Effector memory CD4-positive, alpha-beta T cell (primary cell): ENCODE measurements around the gene UTP4.
A peak's percentile ranks its signal among the peaks of the same experiment; 100 is the strongest.
"Not testable (repeated sequence)": the region's sequence is repeated elsewhere in the genome, so short reads cannot be mapped to it uniquely, and the experiment has no call there.

Experiments used
- DNase-seq, 3 donors: peaks; one replicate each; pipeline ENCODE4 v3.0.0-alpha.2; 2020
- H3K27ac ChIP-seq: 2 replicates; pipeline ENCODE4 v1.7.0; 2013; ENCODE audit warnings: mild to moderate bottlenecking, low read length, moderate library complexity; ENCODE audit not compliant: insufficient read depth, poor library complexity, severe bottlenecking
- H3K27me3 ChIP-seq: replicated peaks from 2 replicates; pipeline ENCODE4 v1.7.0; 2013; ENCODE audit warnings: mild to moderate bottlenecking, low read length; ENCODE audit not compliant: insufficient read depth, control insufficient read depth, poor library complexity, severe bottlenecking
- H3K36me3 ChIP-seq: 2 replicates; pipeline ENCODE4 v1.7.0; 2013; ENCODE audit warnings: mild to moderate bottlenecking, low read length, moderate library complexity; ENCODE audit not compliant: control insufficient read depth, insufficient read depth
- H3K4me1 ChIP-seq: 2 replicates; pipeline ENCODE4 v1.7.0; 2013; ENCODE audit warnings: low read length, mild to moderate bottlenecking; ENCODE audit not compliant: control insufficient read depth, insufficient read depth, poor library complexity, severe bottlenecking
- H3K4me3 ChIP-seq: 2 replicates; pipeline ENCODE4 v1.7.0; 2013; ENCODE audit warnings: low read length, low read depth, mild to moderate bottlenecking; ENCODE audit not compliant: insufficient read depth, poor library complexity, severe bottlenecking
- H3K9me3 ChIP-seq: 2 replicates; pipeline ENCODE4 v1.7.0; 2013; ENCODE audit warnings: mild to moderate bottlenecking, low read length, moderate library complexity; ENCODE audit not compliant: control insufficient read depth

The UTP4 gene

DNA sequence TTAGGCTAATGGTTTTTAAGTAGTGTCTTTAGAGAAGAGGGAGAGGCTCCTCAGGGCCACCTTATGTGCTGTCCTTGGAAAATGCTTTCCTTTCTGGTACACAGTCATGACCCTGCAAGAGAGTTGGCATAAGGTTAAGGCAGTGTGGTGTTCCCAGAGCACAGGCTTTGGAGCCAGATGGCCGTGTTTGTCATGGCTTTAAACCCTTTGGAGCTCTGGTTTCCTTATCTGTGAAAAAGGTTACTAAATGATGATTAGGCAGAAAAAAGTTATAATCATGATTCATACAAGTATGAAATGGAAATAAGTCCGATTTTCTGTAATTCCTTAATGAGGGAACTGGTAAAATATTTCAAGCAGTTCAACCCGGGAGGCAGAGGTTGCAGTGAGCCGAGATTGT lies 13.2 kb downstream of the UTP4 start:
- peaks cover 38% of the 10 kb centered on the region for H3K36me3 ChIP-seq
- DNase-seq: no peak
- H3K27me3 ChIP-seq: no peaks in the 10 kb centered on the region
- no peaks in the 10 kb centered on the region for H3K9me3 ChIP-seq
- H3K4me1 ChIP-seq: no peaks in the 10 kb centered on the region
- H3K27ac ChIP-seq: no peak overlapping the region
- H3K4me3 ChIP-seq: no peak overlapping the region

DNA sequence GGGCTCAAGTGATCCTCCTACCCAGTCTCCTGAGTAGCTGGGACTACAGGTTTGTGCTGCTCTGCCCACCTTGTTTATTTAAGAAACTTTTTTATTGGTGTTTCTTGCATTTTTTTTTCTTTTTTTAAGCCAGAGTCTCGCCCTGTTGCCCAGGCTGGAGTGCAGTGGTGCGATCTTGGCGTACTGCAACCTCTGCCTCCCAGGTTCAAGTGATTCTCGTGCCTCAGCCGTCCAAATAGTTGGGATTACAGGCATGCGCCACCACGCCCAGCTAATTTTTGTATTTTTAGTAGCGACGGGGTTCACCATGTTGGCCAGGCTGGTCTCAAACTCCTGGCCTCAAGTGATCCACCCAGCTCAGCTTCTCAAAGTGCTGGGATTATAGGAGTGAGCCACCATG lies 17.2 kb downstream of the UTP4 start:
- not testable (repeated sequence) for H3K9me3 ChIP-seq, H3K27me3 ChIP-seq, H3K4me1 ChIP-seq, DNase-seq, H3K27ac ChIP-seq, H3K4me3 ChIP-seq
- peaks cover 32% of the 10 kb centered on the region for H3K36me3 ChIP-seq

DNA sequence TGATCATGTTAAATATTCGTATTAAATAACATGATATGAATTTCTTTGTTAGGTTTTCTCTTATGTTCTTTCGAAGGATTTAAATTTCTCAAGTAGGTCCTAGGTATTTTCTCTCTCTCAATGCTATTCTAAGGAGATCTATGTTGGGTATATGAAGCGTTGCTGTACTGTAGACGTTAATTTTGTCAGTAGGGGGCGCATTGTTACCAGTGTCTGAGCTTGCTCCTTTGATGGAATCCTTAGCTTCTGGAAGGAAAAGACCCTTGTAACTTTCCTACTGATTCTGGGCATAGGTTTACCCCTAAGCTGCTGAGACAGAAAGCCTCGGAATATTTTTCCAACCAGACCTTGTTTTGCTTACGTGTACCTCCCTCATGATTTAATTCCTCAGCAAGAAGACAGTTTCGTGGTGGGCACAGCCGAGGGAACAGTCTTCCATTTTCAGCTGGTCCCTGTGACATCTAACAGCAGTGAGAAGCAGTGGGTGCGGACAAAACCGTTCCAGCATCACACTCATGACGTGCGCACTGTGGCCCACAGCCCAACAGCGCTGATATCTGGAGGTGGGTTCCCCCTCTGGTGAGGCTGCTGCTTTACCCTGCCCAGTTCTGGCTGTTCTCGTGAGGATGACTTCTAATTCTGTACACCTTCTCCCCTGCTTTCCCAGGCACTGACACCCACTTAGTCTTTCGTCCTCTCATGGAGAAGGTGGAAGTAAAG lies 17.9 kb downstream of the UTP4 start:
- Histone ChIP-seq H3K9me3 (no peaks in the 10 kb centered on the region), H3K27ac (no peak overlapping the region), H3K4me3 (no peak overlapping the region), H3K36me3 (peaks cover 36% of the 10 kb centered on the region), H3K4me1 (no peaks in the 10 kb centered on the region), H3K27me3 (no peaks in the 10 kb centered on the region)
- DNase-seq: peak in 2 of 3 donors; percentile 15 to 44

DNA sequence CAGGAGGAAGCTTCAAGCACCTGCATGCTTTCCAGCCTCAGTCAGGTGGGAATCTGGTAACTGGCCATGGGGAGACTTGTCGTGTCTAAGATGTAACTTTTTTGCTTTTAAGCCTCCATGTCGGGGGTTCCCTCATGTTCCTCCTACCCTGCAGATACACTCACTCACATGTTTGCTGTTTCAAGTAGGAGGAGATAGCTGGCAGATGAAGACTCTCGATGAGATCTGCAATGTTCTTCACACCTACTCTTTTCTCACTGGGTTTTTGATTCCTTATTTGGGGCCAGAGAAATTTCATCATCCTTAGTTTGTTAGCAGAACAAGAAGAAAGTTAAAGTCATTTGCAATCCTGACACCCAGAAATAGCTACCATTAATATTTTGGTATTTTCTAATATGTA lies 24.7 kb downstream of the UTP4 start:
- Histone ChIP-seq H3K27me3 (no peaks in the 10 kb centered on the region), H3K9me3 (no peaks in the 10 kb centered on the region), H3K27ac (no peak overlapping the region), H3K4me3 (no peak overlapping the region), H3K36me3 (peaks cover 65% of the 10 kb centered on the region), H3K4me1 (no peaks in the 10 kb centered on the region)
- DNase-seq: no peak

DNA sequence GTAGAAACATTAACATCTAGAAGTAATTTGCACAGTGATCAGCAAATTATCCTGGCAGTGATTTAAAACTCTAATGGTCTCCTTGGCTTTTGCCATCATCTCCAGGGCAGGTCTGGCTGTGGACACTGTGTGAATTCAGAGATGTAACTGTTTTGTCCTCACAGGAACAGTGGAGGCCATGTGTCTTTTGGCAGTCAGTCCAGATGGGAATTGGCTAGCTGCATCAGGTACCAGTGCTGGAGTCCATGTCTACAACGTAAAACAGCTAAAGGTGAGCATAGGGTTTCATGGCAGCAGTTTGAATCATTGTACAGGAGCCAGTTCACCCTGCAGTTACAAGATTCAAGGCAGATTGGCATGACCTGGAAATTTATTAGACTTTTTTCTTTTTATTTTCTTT lies 27.7 kb downstream of the UTP4 start:
- H3K4me3 ChIP-seq: no peak overlapping the region
- no peaks in the 10 kb centered on the region for H3K4me1 ChIP-seq
- DNase-seq: no peak
- no peaks in the 10 kb centered on the region for H3K9me3 ChIP-seq
- no peaks in the 10 kb centered on the region for H3K27me3 ChIP-seq
- H3K36me3 ChIP-seq: peaks cover 56% of the 10 kb centered on the region
- no peak overlapping the region for H3K27ac ChIP-seq

DNA sequence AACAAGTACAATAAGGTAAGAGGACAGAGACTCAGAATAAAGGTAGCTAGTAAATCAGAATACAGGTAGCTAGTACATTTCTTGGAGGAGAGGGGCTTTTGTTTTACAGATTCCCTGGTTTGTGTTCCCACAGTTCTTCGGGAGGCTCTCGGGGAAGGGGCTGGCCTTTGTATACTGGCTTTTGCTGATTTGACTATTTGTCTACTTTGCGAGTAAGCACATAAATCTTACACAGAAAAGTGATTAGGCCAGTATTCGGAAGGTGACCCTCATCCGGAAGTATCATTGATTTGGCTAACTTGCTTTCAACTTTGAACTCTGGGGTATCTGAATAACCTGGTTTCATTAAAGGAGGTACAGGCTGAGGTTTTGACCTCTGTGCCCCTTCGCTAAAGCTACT lies 33.1 kb downstream of the UTP4 start:
- Histone ChIP-seq H3K36me3 (peaks cover 52% of the 10 kb centered on the region), H3K4me1 (peaks cover 18% of the 10 kb centered on the region), H3K4me3 (no peak overlapping the region), H3K9me3 (no peaks in the 10 kb centered on the region), H3K27ac (no peak overlapping the region), H3K27me3 (no peaks in the 10 kb centered on the region)
- no peak for DNase-seq

DNA sequence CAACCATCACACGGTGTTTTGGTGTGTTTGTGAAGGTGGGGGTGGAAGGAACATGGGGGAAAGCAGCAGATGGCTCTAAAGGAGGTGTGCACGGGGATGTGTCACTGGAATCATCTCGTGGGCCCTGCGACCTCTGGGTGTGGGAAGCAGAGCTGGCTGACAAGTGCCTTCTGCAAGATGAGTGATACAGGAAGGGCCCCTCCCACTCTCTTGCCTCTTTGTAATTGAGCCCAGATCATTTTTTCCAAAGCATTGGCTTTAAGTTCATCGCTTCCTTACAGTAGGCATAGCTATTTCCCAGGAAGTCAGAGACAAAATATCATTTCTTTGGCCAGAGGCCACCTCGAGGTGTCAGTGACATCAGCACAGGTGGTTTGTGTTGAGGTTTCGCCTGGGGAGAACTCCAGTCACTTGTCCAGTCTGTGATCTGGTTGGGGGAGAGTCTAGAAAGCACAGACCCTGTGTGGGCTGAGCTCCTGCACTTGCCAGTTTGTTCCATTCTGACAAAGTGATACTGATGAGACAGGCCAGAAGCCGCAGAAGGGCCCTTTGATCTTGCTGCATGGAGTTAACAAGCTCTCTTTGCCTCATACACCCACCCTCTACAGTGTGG lies 33.9 kb downstream of the UTP4 start:
- no peak overlapping the region for H3K4me3 ChIP-seq
- H3K27me3 ChIP-seq: no peaks in the 10 kb centered on the region
- H3K36me3 ChIP-seq: peaks cover 46% of the 10 kb centered on the region
- no peaks in the 10 kb centered on the region for H3K9me3 ChIP-seq
- H3K27ac ChIP-seq: no peak overlapping the region
- no peak for DNase-seq
- H3K4me1 ChIP-seq: peaks cover 18% of the 10 kb centered on the region

DNA sequence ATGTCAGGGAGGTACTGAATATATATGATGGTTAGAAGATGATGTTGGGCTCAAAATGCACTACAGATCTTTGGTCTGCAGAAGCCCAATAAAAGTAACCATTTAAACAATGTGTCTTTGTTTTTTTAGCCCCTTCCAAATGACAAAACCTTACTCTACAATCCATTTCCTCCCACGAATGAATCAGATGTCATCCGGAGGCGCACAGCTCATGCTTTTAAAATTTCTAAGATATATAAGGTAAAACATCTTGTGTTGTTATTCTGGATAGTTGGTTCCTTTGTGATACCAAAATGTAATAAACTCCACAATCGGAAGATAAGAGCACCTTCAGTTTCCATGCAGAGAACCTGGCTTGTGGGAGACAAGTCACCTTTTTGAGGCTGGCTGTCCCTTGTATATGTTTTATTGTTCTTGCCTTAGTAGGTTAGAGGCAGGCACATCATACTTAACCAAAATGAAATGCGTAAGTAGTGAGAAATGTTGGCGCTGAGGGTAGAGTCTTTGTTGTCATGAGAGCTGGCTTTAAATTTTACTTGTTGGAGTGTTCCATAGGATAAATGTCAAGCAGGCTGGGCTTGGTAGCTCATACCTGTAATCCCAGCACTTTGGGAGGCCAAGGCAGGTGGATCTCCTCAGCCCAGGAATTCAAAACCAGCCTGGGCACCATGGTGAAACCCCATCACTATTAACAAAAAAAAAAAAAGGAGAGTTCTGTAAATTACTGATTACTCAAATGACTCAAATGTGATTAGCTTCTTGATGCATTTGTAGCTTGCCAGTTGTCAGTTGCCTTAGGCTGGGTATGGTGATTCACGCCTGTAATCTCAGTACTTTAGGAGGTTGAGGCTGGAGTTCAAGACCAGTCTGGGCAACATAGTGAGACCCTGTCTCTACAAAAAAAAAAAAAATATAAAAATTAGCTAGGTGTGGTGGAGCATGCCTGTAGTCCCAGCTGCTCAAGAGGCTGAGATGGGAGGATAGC lies 34.8 kb downstream of the UTP4 start:
- Histone ChIP-seq H3K36me3 (peaks cover 43% of the 10 kb centered on the region), H3K27me3 (no peaks in the 10 kb centered on the region), H3K4me3 (no peak overlapping the region), H3K27ac (no peak overlapping the region), H3K4me1 (peaks cover 18% of the 10 kb centered on the region), H3K9me3 (no peaks in the 10 kb centered on the region)
- no peak for DNase-seq

DNA sequence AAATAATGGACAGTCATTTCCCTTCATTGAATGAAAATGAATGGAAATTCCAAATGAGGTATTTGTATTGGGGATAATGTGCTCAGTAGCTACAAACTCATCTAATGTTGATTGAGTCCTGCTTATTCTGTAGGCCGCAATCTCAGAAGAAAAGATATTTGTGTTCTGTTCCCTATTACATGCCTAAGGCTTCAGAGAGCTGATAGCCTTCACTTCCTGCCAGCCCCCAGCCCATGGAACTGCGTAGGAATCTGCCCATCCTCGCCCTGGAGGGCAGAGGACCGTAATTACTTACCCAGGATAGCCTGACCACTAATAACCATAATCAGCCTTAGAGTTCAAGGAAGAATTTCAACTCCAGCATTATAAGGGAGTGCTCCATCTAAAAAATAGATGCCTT lies 36.6 kb downstream of the UTP4 start:
- Histone ChIP-seq H3K9me3 (no peaks in the 10 kb centered on the region), H3K4me1 (peaks cover 18% of the 10 kb centered on the region), H3K27ac (no peak overlapping the region), H3K4me3 (no peak overlapping the region), H3K36me3 (peaks cover 32% of the 10 kb centered on the region), H3K27me3 (no peaks in the 10 kb centered on the region)
- no peak for DNase-seq
